SK-N-MC (cell line): Measurements from ENCODE around the gene FARP2.

Experiments used
- DNase-seq: peaks from one replicate; pipeline ENCODE4 v3.0.0-alpha.2; 2011; ENCODE audit warnings: low read depth, low spot score
- H3K27ac ChIP-seq: fragments of 200-600 bp; sonication (generic); 2 replicates; pipeline ENCODE4 v1.5.1; 2016; ENCODE audit warnings: mixed run types
- H3K36me3 ChIP-seq: fragments of 200-600 bp; sonication (generic); 2 replicates; pipeline ENCODE4 v1.6.1; 2017; ENCODE audit warnings: antibody characterized with exemption, low read length, mixed read lengths; ENCODE audit not compliant: insufficient read depth
- H3K4me3 ChIP-seq: fragments of 200-600 bp; sonication (generic); 2 replicates; pipeline ENCODE4 v1.5.1; 2016
- H3K9ac ChIP-seq: fragments of 200-600 bp; sonication (generic); 2 replicates; pipeline ENCODE4 v1.8.0; 2017; ENCODE audit warnings: mixed run types, mixed read lengths; ENCODE audit not compliant: insufficient read length
- H3K9me3 ChIP-seq: fragments of 200-600 bp; sonication (generic); 2 replicates; pipeline ENCODE4 v1.6.1; 2017; ENCODE audit warnings: low read depth, mild to moderate bottlenecking, antibody characterized with exemption, low read length, moderate library complexity, mixed read lengths
- EZH2 ChIP-seq: fragments of 200-600 bp; sonication (generic); IDR thresholded peaks from one replicate; pipeline ENCODE4 v1.6.1; 2017; ENCODE audit warnings: antibody characterized with exemption
- FOXP2 ChIP-seq: optimal IDR thresholded peaks from 2 replicates; pipeline ENCODE3; 2011; ENCODE audit warnings: mild to moderate bottlenecking, moderate library complexity; ENCODE audit not compliant: insufficient read depth; ENCODE audit errors: extremely low read length, control extremely low read depth
- POLR2AphosphoS5 ChIP-seq: IDR thresholded peaks from 2 replicates; pipeline ENCODE4 v1.6.1; 2012; ENCODE audit warnings: mild to moderate bottlenecking, low read depth, low read length, borderline replicate concordance

FARP2 gene

GRCh38 chr2:241339839-241340630 lies 16.1 kb upstream of the FARP2 start:
- Histone ChIP-seq H3K4me3 (no peak overlapping the region), H3K27ac (peak overlapping the region; percentile 45), H3K36me3 (peaks cover 89% of the 10 kb centered on the region), H3K9me3 (no peaks in the 10 kb centered on the region), H3K9ac (peak overlapping the region; percentile 19)
- no peak for TF ChIP-seq EZH2
- TF ChIP-seq FOXP2 = no peak
- DNase-seq = no peak

GRCh38 chr2:241340631-241341163 lies 15.4 kb upstream of the FARP2 start:
- Histone ChIP-seq H3K27ac (no peak overlapping the region), H3K9ac (no peak overlapping the region), H3K36me3 (peaks cover 89% of the 10 kb centered on the region), H3K9me3 (no peaks in the 10 kb centered on the region), H3K4me3 (no peak overlapping the region)
- TF ChIP-seq POLR2AphosphoS5 (no peak), EZH2 (no peak), FOXP2 (no peak)
- no peak for DNase-seq

- no peak for TF ChIP-seq EZH2
- TF ChIP-seq POLR2AphosphoS5 = no peak
- no peak for TF ChIP-seq FOXP2
- no peaks in the 10 kb centered on the region for H3K9me3 ChIP-seq
- no peak overlapping the region for H3K4me3 ChIP-seq
- DNase-seq = no peak
- peaks cover 93% of the 10 kb centered on the region for H3K36me3 ChIP-seq
- H3K27ac ChIP-seq = no peak overlapping the region
- no peak overlapping the region for H3K9ac ChIP-seq
Observed at GRCh38 chr2:241344925-241345651, 11.0 kb upstream of the FARP2 start.

GRCh38 chr2:241349941-241350340 lies 6.1 kb upstream of the FARP2 start:
- Histone ChIP-seq H3K9me3 (no peaks in the 10 kb centered on the region), H3K27ac (no peak overlapping the region), H3K4me3 (no peak overlapping the region), H3K36me3 (peaks cover 96% of the 10 kb centered on the region), H3K9ac (no peak overlapping the region)
- DNase-seq = no peak
- TF ChIP-seq POLR2AphosphoS5 (no peak), FOXP2 (no peak), EZH2 (no peak)

- Histone ChIP-seq H3K27ac (no peak overlapping the region), H3K9me3 (no peaks in the 10 kb centered on the region), H3K36me3 (peaks cover 92% of the 10 kb centered on the region), H3K4me3 (no peak overlapping the region), H3K9ac (no peak overlapping the region)
- no peak for TF ChIP-seq FOXP2
- TF ChIP-seq EZH2 = no peak
- TF ChIP-seq POLR2AphosphoS5 = no peak
- no peak for DNase-seq
Observed at GRCh38 chr2:241350530-241350877, 5.6 kb upstream of the FARP2 start.

GRCh38 chr2:241350878-241351639 lies 5.0 kb upstream of the FARP2 start:
- DNase-seq = no peak
- Histone ChIP-seq H3K36me3 (peaks cover 86% of the 10 kb centered on the region), H3K9me3 (no peaks in the 10 kb centered on the region), H3K4me3 (no peak overlapping the region), H3K9ac (peak overlapping the region; percentile 38), H3K27ac (no peak overlapping the region)
- TF ChIP-seq FOXP2 (no peak), POLR2AphosphoS5 (no peak), EZH2 (no peak)

- Histone ChIP-seq H3K9ac (peak overlapping the region; percentile 38), H3K27ac (peak overlapping the region; percentile 35; the same call in 1 of the 2 replicates), H3K4me3 (no peak overlapping the region), H3K9me3 (no peaks in the 10 kb centered on the region), H3K36me3 (peaks cover 81% of the 10 kb centered on the region)
- TF ChIP-seq POLR2AphosphoS5 = no peak
- TF ChIP-seq EZH2 = no peak
- TF ChIP-seq FOXP2 = no peak
- no peak for DNase-seq
Observed at GRCh38 chr2:241351640-241352031, 4.4 kb upstream of the FARP2 start.

GRCh38 chr2:241352227-241352626 lies 3.9 kb upstream of the FARP2 start:
- no peaks in the 10 kb centered on the region for H3K9me3 ChIP-seq
- no peak overlapping the region for H3K27ac ChIP-seq
- H3K9ac ChIP-seq = no peak overlapping the region
- H3K36me3 ChIP-seq = peaks cover 75% of the 10 kb centered on the region
- TF ChIP-seq EZH2 (no peak), POLR2AphosphoS5 (no peak), FOXP2 (no peak)
- no peak overlapping the region for H3K4me3 ChIP-seq
- DNase-seq = no peak
